Dendritic cell treated with granulocyte-macrophage colony-stimulating factor and Interleukin-4, amounts not matched to agents 40 ng/mL and 50 ng/mL, for 4 days (primary cell): Measurements from ENCODE around the gene TMEM11.
A peak's percentile ranks its signal among the peaks of the same experiment; 100 is the strongest.

Source experiments
- H3K27ac Mint-ChIP-seq: one replicate; pipeline ENCODE4 v1.8.0; 2022; ENCODE audit warnings: mild to moderate bottlenecking, mixed read lengths
- H3K27me3 Mint-ChIP-seq: one replicate; pipeline ENCODE4 v1.8.0; 2022; ENCODE audit warnings: mild to moderate bottlenecking, mixed read lengths
- H3K36me3 Mint-ChIP-seq: one replicate; pipeline ENCODE4 v1.8.0; 2022; ENCODE audit warnings: low read depth, mixed read lengths
- H3K4me1 Mint-ChIP-seq: one replicate; pipeline ENCODE4 v1.8.0; 2022; ENCODE audit warnings: low read depth, mixed read lengths
- H3K4me3 Mint-ChIP-seq: one replicate; pipeline ENCODE4 v1.8.0; 2022; ENCODE audit warnings: mild to moderate bottlenecking, moderate library complexity, mixed read lengths
- H3K9me3 Mint-ChIP-seq: one replicate; pipeline ENCODE4 v1.8.0; 2022; ENCODE audit warnings: mixed read lengths
- intact Hi-C: fragments of 100-400 bp; cut with micrococcal nuclease; formaldehyde crosslinking; loops from one replicate; pipeline ENCODE4 v1.15.0; 2022

The TMEM11 gene

DNA sequence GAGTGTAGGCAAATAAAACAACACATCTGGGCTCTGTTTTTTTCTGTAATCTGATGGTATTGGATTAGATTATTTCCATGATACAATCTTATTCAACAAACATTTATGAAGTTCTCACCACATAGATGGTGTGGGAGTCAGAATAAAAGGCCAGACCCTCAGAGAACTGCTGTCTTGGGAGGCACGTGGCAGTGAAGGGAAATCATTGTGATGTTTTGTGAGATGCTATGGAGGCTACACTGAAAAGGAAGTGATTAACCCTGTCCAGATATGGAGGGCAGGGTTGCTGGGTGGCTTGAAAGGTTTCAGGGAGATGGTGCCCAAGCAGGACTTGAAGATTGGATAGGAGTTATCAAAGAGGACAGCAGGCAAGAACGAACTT, 51.6 kb downstream of the TMEM11 start:
- intact Hi-C loops: no loop called here
- Mint-ChIP-seq H3K4me3 (no peak overlapping the region), H3K27ac (no peak overlapping the region), H3K9me3 (no peaks in the 10 kb centered on the region), H3K4me1 (peaks cover 31% of the 10 kb centered on the region), H3K27me3 (no peaks in the 10 kb centered on the region), H3K36me3 (peaks cover 6% of the 10 kb centered on the region)

DNA sequence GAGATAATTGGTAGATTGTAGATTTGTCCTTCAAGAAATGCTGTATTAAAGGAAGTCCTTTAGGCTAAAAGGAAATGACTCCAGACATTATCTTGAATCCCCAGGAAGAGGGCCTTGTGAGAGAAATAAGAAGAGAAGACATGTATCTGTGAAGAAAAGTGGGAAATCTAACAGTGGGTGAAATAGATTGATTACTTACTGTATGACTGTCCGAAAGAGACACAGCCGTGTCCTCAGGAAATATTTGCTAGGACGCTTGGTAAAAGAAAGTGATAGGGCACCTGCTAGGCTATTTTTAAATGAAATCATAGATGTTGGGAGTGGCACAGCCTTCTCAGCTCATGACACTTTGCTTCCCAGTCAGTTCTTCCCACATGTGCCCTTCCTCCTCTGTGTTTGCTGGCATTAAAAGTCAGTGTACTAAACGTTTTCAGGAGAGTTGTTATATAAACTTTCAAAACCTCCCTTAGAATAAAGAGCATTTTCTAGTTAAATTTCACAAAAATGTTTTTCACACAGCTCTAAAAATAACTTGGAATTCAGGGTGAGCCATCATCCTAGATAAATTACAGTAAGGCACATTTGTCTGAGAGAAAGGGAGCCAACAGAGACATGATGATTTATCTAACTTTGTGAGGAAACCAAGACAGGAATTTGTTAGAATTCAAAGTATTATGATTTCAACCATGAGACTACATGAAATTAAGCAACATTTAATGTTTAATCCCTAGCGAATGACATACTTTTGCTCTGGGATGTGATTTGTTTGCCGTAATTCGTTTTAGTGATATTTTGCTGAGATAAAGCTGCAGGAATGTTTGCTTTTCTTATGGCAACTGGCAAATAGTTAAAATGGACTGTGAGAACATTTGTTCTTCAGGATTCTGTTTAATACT, 52.2 kb downstream of the TMEM11 start:
- peaks cover 24% of the 10 kb centered on the region for H3K4me1 Mint-ChIP-seq
- intact Hi-C loops: no loop called here
- no peaks in the 10 kb centered on the region for H3K27me3 Mint-ChIP-seq
- H3K27ac Mint-ChIP-seq: no peak overlapping the region
- H3K4me3 Mint-ChIP-seq: no peak overlapping the region
- no peaks in the 10 kb centered on the region for H3K9me3 Mint-ChIP-seq
- H3K36me3 Mint-ChIP-seq: peaks cover 6% of the 10 kb centered on the region

DNA sequence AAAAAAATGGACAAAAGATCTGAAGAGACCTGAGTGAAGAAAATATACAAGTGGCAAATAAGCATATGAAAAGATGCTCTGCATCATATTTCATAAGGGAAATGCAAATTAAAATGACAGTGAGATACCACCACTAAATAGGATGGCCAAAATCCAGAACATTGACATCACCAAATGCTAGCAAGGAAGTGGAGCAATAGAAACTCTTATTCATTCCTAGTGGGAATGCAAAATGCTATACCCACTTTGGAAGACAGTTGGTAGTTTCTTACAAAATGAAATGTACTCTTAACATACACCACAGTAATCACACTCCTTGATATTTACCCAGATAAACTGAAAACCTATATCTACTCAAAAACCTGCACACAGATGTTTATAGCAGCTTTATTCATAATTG, 53.6 kb downstream of the TMEM11 start:
- Mint-ChIP-seq H3K9me3 (peaks cover 5% of the 10 kb centered on the region), H3K4me3 (no peak overlapping the region), H3K27me3 (no peaks in the 10 kb centered on the region), H3K36me3 (peaks cover 4% of the 10 kb centered on the region), H3K4me1 (peaks cover 21% of the 10 kb centered on the region), H3K27ac (no peak overlapping the region)
- intact Hi-C loops: no loop called here

DNA sequence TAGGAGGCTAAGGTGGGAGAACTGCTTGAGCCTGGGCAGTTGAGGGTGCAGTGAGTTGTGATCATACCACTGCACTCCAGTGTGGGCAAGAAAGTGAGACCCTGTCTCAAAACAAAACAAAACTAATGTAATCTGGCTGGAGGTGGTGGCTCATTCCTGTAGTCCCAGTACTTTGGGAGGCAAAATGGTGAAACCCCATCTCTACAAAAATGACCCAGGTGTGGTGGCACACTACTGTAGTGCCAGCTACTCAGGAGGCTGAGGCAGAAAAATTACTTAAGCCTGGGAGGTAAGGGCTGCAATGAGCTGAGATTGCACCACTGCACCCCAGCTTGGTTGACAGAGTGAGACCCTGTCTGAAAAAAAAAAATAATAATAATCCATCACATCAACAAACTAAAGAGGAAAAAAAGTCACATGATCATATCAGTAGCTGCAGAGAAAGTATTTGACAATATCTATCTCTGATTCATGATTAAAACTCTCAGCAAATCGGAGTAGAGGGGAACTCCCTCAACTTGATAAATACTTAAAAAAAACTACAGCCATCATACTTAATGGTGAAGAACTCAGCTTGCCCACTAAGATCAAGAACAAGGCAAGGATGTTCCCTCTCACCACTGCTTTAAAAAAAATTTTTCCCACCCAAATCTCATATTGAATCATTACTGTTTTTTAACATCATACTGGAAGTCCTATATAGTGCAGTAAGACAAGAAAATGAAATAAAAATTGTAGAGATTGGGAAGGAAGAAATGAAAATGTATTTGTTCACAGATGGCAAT, 56.2 kb downstream of the TMEM11 start:
- Mint-ChIP-seq H3K4me3 (no peak overlapping the region), H3K4me1 (peaks cover 33% of the 10 kb centered on the region), H3K27ac (no peak overlapping the region), H3K27me3 (no peaks in the 10 kb centered on the region), H3K9me3 (peaks cover 14% of the 10 kb centered on the region), H3K36me3 (peaks cover 11% of the 10 kb centered on the region)
- intact Hi-C loops: no loop called here

DNA sequence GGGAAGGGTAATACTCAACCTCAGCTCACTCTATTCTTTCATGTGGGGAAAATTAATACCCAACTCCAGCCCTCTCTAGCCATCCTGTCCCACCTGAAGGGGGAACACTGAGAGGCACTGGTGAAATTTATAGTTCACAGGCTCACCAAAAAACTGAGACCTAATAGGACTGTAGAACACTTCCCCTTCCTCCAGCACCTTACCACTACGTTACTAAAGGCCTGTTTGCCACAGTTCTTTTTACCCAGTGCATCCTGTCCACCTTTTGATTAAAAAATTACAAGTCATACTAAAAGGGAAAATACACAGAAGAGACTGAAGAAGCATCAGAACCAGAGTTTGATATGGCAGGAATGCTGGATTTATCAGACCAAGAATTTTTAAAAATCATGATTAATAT, 61.2 kb downstream of the TMEM11 start:
- intact Hi-C loops: no loop called here
- no peaks in the 10 kb centered on the region for H3K27me3 Mint-ChIP-seq
- peak overlapping the region; percentile 8 for H3K27ac Mint-ChIP-seq
- H3K36me3 Mint-ChIP-seq: peaks cover 18% of the 10 kb centered on the region
- no peak overlapping the region for H3K4me3 Mint-ChIP-seq
- H3K4me1 Mint-ChIP-seq: peaks cover 46% of the 10 kb centered on the region
- H3K9me3 Mint-ChIP-seq: peaks cover 38% of the 10 kb centered on the region

- H3K4me3 Mint-ChIP-seq: no peak overlapping the region
- peaks cover 71% of the 10 kb centered on the region for H3K4me1 Mint-ChIP-seq
- no peak overlapping the region for H3K27ac Mint-ChIP-seq
- peaks cover 26% of the 10 kb centered on the region for H3K9me3 Mint-ChIP-seq
- no peaks in the 10 kb centered on the region for H3K27me3 Mint-ChIP-seq
- intact Hi-C loops: no loop called here
- peaks cover 17% of the 10 kb centered on the region for H3K36me3 Mint-ChIP-seq
Observed at GRCh38 chr17:21149621-21150020, 64.3 kb downstream of the TMEM11 start.
